Nephron (organoid): Measurements from ENCODE around the gene DCN.

Source experiments
- H3K27ac Mint-ChIP-seq, 3 experiments: 2 replicates each; pipeline ENCODE4 v1.8.0; 2020; ENCODE audit warnings: mixed read lengths in 3 of 3, mild to moderate bottlenecking in 2 of 3, moderate library complexity in 1 of 3
- H3K27me3 Mint-ChIP-seq: 2 replicates; pipeline ENCODE4 v1.8.0; 2021; ENCODE audit warnings: low read depth, mild to moderate bottlenecking, moderate library complexity, mixed read lengths
- H3K36me3 Mint-ChIP-seq: 2 replicates; pipeline ENCODE4 v1.8.0; 2020; ENCODE audit warnings: low read depth, mixed read lengths
- H3K4me1 Mint-ChIP-seq: 2 replicates; pipeline ENCODE4 v1.8.0; 2020; ENCODE audit warnings: mixed read lengths
- H3K4me3 Mint-ChIP-seq, 3 experiments: 2 replicates each; pipeline ENCODE4 v1.8.0; 2020; ENCODE audit warnings: mild to moderate bottlenecking in 3 of 3, mixed read lengths in 3 of 3, moderate library complexity in 2 of 3
- H3K9me3 Mint-ChIP-seq: 2 replicates; pipeline ENCODE4 v1.8.0; 2020; ENCODE audit warnings: mixed read lengths
- CTCF ChIP-seq, 3 experiments: fragments of 200-600 bp; sonication (generic); IDR thresholded peaks; one replicate each; pipeline ENCODE4 v1.5.0; 2021; ENCODE audit warnings: antibody characterized with exemption in 3 of 3; ENCODE audit not compliant: unreplicated experiment in 3 of 3

Gene DCN

GRCh38 chr12:91138337-91138920 lies 44.2 kb downstream of the DCN start:
- Mint-ChIP-seq H3K9me3 (no peaks in the 10 kb centered on the region), H3K27ac (peak overlapping the region; percentile 61 to 89 (median 80)), H3K4me3 (no peak overlapping the region), H3K36me3 (no peaks in the 10 kb centered on the region), H3K27me3 (no peaks in the 10 kb centered on the region), H3K4me1 (peaks cover 54% of the 10 kb centered on the region)
- TF ChIP-seq CTCF (IDR thresholded peaks at IDR 0.05; ENCODE audit: unreplicated experiment in 3 of 3): no peak

- Mint-ChIP-seq H3K4me1 (peaks cover 25% of the 10 kb centered on the region), H3K27ac (no peak overlapping the region), H3K4me3 (no peak overlapping the region), H3K36me3 (no peaks in the 10 kb centered on the region), H3K9me3 (no peaks in the 10 kb centered on the region), H3K27me3 (no peaks in the 10 kb centered on the region)
- TF ChIP-seq CTCF (IDR thresholded peaks at IDR 0.05; ENCODE audit: unreplicated experiment in 3 of 3): no peak
Measured at GRCh38 chr12:91133871-91134270, 48.7 kb downstream of the DCN start.

- no peaks in the 10 kb centered on the region for H3K36me3 Mint-ChIP-seq
- H3K27ac Mint-ChIP-seq: no peak overlapping the region
- no peak overlapping the region for H3K4me3 Mint-ChIP-seq
- no peaks in the 10 kb centered on the region for H3K27me3 Mint-ChIP-seq
- TF ChIP-seq CTCF (IDR thresholded peaks at IDR 0.05; ENCODE audit: unreplicated experiment in 3 of 3): no peak
- peaks cover 9% of the 10 kb centered on the region for H3K4me1 Mint-ChIP-seq
- no peaks in the 10 kb centered on the region for H3K9me3 Mint-ChIP-seq
Measured at GRCh38 chr12:91129662-91130362, 52.8 kb downstream of the DCN start.

GRCh38 chr12:91127751-91128150 lies 54.9 kb downstream of the DCN start:
- H3K4me3 Mint-ChIP-seq: no peak overlapping the region
- H3K27me3 Mint-ChIP-seq: no peaks in the 10 kb centered on the region
- H3K4me1 Mint-ChIP-seq: peaks cover 3% of the 10 kb centered on the region
- H3K9me3 Mint-ChIP-seq: no peaks in the 10 kb centered on the region
- no peaks in the 10 kb centered on the region for H3K36me3 Mint-ChIP-seq
- no peak overlapping the region for H3K27ac Mint-ChIP-seq
- no peak for TF ChIP-seq CTCF (IDR thresholded peaks at IDR 0.05; ENCODE audit: unreplicated experiment in 3 of 3)

GRCh38 chr12:91127306-91127705 lies 55.3 kb downstream of the DCN start:
- H3K36me3 Mint-ChIP-seq: no peaks in the 10 kb centered on the region
- TF ChIP-seq CTCF (IDR thresholded peaks at IDR 0.05; ENCODE audit: unreplicated experiment in 3 of 3): no peak
- H3K27ac Mint-ChIP-seq: no peak overlapping the region
- no peak overlapping the region for H3K4me3 Mint-ChIP-seq
- H3K4me1 Mint-ChIP-seq: no peaks in the 10 kb centered on the region
- no peaks in the 10 kb centered on the region for H3K27me3 Mint-ChIP-seq
- peaks cover 2% of the 10 kb centered on the region for H3K9me3 Mint-ChIP-seq

- Mint-ChIP-seq H3K4me1 (no peaks in the 10 kb centered on the region), H3K27ac (no peak overlapping the region), H3K36me3 (no peaks in the 10 kb centered on the region), H3K4me3 (no peak overlapping the region), H3K9me3 (peaks cover 3% of the 10 kb centered on the region), H3K27me3 (no peaks in the 10 kb centered on the region)
- no peak for TF ChIP-seq CTCF (IDR thresholded peaks at IDR 0.05; ENCODE audit: unreplicated experiment in 3 of 3)
Measured at GRCh38 chr12:91126516-91126915, 56.1 kb downstream of the DCN start.
